IMR-90 (cell line): ENCODE measurements around the gene FAM32A. TPM values are rescaled to one million over a fixed set of nuclear protein-coding genes. Genes with fewer than 3 reads are reported as not detected.

Experiments
- ATAC-seq: fragments of 200-7000 bp; cut with Tn5 transposase; 2 replicates; pipeline ENCODE4 v1.9.1; 2020; ENCODE audit warnings: low read depth, mild to moderate bottlenecking, moderate library complexity
- BruUV-seq: library from RNA; stranded (reverse); fragments of 400-500 nt; replicated peaks from 2 replicates; lab custom pipeline; 2021; lab: Mats Ljungman, UMichigan
- CTCF ChIA-PET: fragments of 300-600 bp; formaldehyde crosslinking; extraction: SDS; loops from one replicate; lab custom pipeline; 2021; ENCODE audit warnings: antibody characterized with exemption; lab: Yijun Ruan, JAX
- POLR2A ChIA-PET: fragments of 300-600 bp; sonication (Branson Sonifier 250); formaldehyde crosslinking; loops from one replicate; lab custom pipeline; 2022; ENCODE audit warnings: antibody characterized with exemption; ENCODE audit not compliant: unreplicated experiment; lab: Charles Lee
- DNase-seq: peaks from one replicate; pipeline ENCODE4 v3.0.0; 2013
- H2AFZ ChIP-seq: replicated peaks from 2 replicates; pipeline ENCODE3; 2013; ENCODE audit warnings: low read length, mild to moderate bottlenecking; ENCODE audit not compliant: poor library complexity
- H2AK5ac ChIP-seq: 2 replicates; pipeline ENCODE4 v1.6.1; 2013; ENCODE audit warnings: low read depth, low read length, inconsistent platforms
- H2AK9ac ChIP-seq: replicated peaks from 2 replicates; pipeline ENCODE3; 2013; ENCODE audit warnings: mild to moderate bottlenecking, low read depth, low read length, moderate library complexity; ENCODE audit not compliant: poor library complexity
- H2BK120ac ChIP-seq: 2 replicates; pipeline ENCODE4 v1.6.1; 2013; ENCODE audit warnings: low read depth, low read length, inconsistent platforms
- H2BK15ac ChIP-seq: 3 replicates; pipeline ENCODE4 v1.6.1; 2013; ENCODE audit warnings: low read depth, low read length, inconsistent platforms
- H2BK20ac ChIP-seq: 2 replicates; pipeline ENCODE4 v1.6.1; 2013; ENCODE audit warnings: low read depth, mild to moderate bottlenecking, inconsistent platforms, low read length, moderate library complexity
- H2BK5ac ChIP-seq: 2 replicates; pipeline ENCODE4 v1.6.1; 2013; ENCODE audit warnings: mild to moderate bottlenecking, low read depth, low read length, inconsistent platforms; ENCODE audit not compliant: poor library complexity, severe bottlenecking
- H3K14ac ChIP-seq: replicated peaks from 2 replicates; pipeline ENCODE4 v1.6.1; 2013; ENCODE audit warnings: low read depth, low read length, inconsistent platforms
- H3K18ac ChIP-seq: 2 replicates; pipeline ENCODE4 v1.6.1; 2013; ENCODE audit warnings: low read depth, low read length, control low read depth
- H3K23ac ChIP-seq: 2 replicates; pipeline ENCODE4 v1.6.1; 2013; ENCODE audit warnings: low read depth, low read length, inconsistent platforms
- H3K27ac ChIP-seq: 2 replicates; pipeline ENCODE4 v1.5.1; 2013; ENCODE audit warnings: mild to moderate bottlenecking, control low read depth, low read length; ENCODE audit not compliant: insufficient read depth
- H3K27me3 ChIP-seq: 2 replicates; pipeline ENCODE4 v1.6.1; 2013; ENCODE audit warnings: low read length; ENCODE audit not compliant: control insufficient read depth, insufficient read depth
- H3K36me3 ChIP-seq: 2 replicates; pipeline ENCODE4 v1.6.1; 2013; ENCODE audit warnings: low read length, mixed read lengths; ENCODE audit not compliant: control insufficient read depth, insufficient read depth
- H3K4ac ChIP-seq: 2 replicates; pipeline ENCODE4 v1.6.1; 2013; ENCODE audit warnings: low read depth, low read length, inconsistent platforms
- H3K4me1 ChIP-seq: 2 replicates; pipeline ENCODE4 v1.6.1; 2013; ENCODE audit warnings: low read length, mixed read lengths; ENCODE audit not compliant: control insufficient read depth, insufficient read depth
- H3K4me2 ChIP-seq: 2 replicates; pipeline ENCODE4 v1.6.1; 2013; ENCODE audit warnings: low read depth, mild to moderate bottlenecking, control low read depth, low read length, moderate library complexity
- H3K4me3 ChIP-seq: 2 replicates; pipeline ENCODE4 v1.5.1; 2013; ENCODE audit warnings: low read depth, mild to moderate bottlenecking, control low read depth, low read length, moderate library complexity; ENCODE audit not compliant: insufficient read depth
- H3K56ac ChIP-seq: 2 replicates; pipeline ENCODE4 v1.6.1; 2013; ENCODE audit warnings: low read length, inconsistent platforms; ENCODE audit not compliant: insufficient read depth; ENCODE audit errors: extremely low read depth
- H3K79me1 ChIP-seq, 2 experiments: 2 replicates each; pipeline ENCODE4 v1.6.1; 2013; ENCODE audit warnings: low read length in 2 of 2, inconsistent platforms in 1 of 2, low read depth in 1 of 2
- H3K9ac ChIP-seq: 2 replicates; pipeline ENCODE4 v1.6.1; 2013; ENCODE audit warnings: low read depth, low read length, control low read depth
- H3K9me1 ChIP-seq: 2 replicates; pipeline ENCODE4 v1.6.1; 2013; ENCODE audit warnings: low read length, inconsistent platforms; ENCODE audit not compliant: insufficient read depth
- H3K9me3 ChIP-seq: 2 replicates; pipeline ENCODE4 v1.6.1; 2013; ENCODE audit warnings: low read length; ENCODE audit not compliant: control insufficient read depth, insufficient read depth
- H4K20me1 ChIP-seq: 2 replicates; pipeline ENCODE4 v1.6.1; 2013; ENCODE audit warnings: low read length, inconsistent platforms; ENCODE audit not compliant: insufficient read depth
- H4K5ac ChIP-seq: 2 replicates; pipeline ENCODE4 v1.6.1; 2013; ENCODE audit warnings: mild to moderate bottlenecking, low read depth, low read length, control low read depth
- H4K8ac ChIP-seq, 2 experiments: 2 replicates each; pipeline ENCODE4 v1.6.1; 2013; ENCODE audit warnings: low read depth in 2 of 2, low read length in 2 of 2, control low read depth in 1 of 2, inconsistent platforms in 1 of 2
- H4K91ac ChIP-seq: 2 replicates; pipeline ENCODE4 v1.6.1; 2013; ENCODE audit warnings: low read depth, low read length, inconsistent platforms; ENCODE audit not compliant: insufficient read depth
- BHLHE40 ChIP-seq: fragments of 150-350 bp; IDR thresholded peaks from 2 replicates; pipeline ENCODE4 v1.6.1; 2016; ENCODE audit warnings: mild to moderate bottlenecking, low read depth, low read length
- CEBPB ChIP-seq: IDR thresholded peaks from 2 replicates; pipeline ENCODE4 v1.6.1; 2012; ENCODE audit warnings: low read depth, low read length, improper control_type of control experiment
- CHD1 ChIP-seq: IDR thresholded peaks from 2 replicates; pipeline ENCODE4 v1.6.1; 2012; ENCODE audit warnings: low read depth, low read length, improper control_type of control experiment
- CTCF ChIP-seq: conservative IDR thresholded peaks from 2 replicates; pipeline ENCODE4 v1.5.1; 2012; ENCODE audit warnings: mild to moderate bottlenecking, low read depth, low read length, improper control_type of control experiment
- FOS ChIP-seq: fragments of 150-350 bp; IDR thresholded peaks from 2 replicates; pipeline ENCODE4 v1.6.1; 2016; ENCODE audit warnings: low read depth, low read length
- MAFK ChIP-seq: IDR thresholded peaks from 2 replicates; pipeline ENCODE4 v1.6.1; 2012; ENCODE audit warnings: low read depth, low read length, improper control_type of control experiment
- MAZ ChIP-seq: IDR thresholded peaks from 2 replicates; pipeline ENCODE4 v1.6.1; 2012; ENCODE audit warnings: low read depth, mild to moderate bottlenecking, low read length, improper control_type of control experiment, moderate library complexity, borderline replicate concordance
- MXI1 ChIP-seq: IDR thresholded peaks from 2 replicates; pipeline ENCODE4 v1.6.1; 2012; ENCODE audit warnings: low read depth, mild to moderate bottlenecking, low read length, moderate library complexity, borderline replicate concordance
- NFE2L2 ChIP-seq: fragments of 150-350 bp; IDR thresholded peaks from 2 replicates; pipeline ENCODE4 v1.6.1; 2016; ENCODE audit warnings: low read depth, mild to moderate bottlenecking, low read length
- POLR2A ChIP-seq: IDR thresholded peaks from 2 replicates; pipeline ENCODE4 v1.6.1; 2012; ENCODE audit warnings: mild to moderate bottlenecking, low read depth, low read length
- RCOR1 ChIP-seq: IDR thresholded peaks from 2 replicates; pipeline ENCODE4 v1.6.1; 2012; ENCODE audit warnings: mild to moderate bottlenecking, low read length, improper control_type of control experiment; ENCODE audit not compliant: insufficient replicate concordance
- RFX5 ChIP-seq: IDR thresholded peaks from 2 replicates; pipeline ENCODE4 v1.8.0; 2012; ENCODE audit warnings: low read depth, mild to moderate bottlenecking, low read length, moderate library complexity
- SMC3 ChIP-seq: fragments of 150-350 bp; IDR thresholded peaks from 2 replicates; pipeline ENCODE4 v1.6.1; 2016; ENCODE audit warnings: low read depth, mild to moderate bottlenecking, antibody characterized with exemption, low read length, moderate library complexity
- WGBS, 2 experiments: methylation state at CpG; one replicate each; pipeline versions ENCODE4 v1.1.5 to v1.1.7; 2013; ENCODE audit warnings: missing lambda C conversion rate in 2 of 2; ENCODE audit not compliant: insufficient read length in 1 of 2; ENCODE audit errors: extremely low coverage in 2 of 2; 5-methylcytosine and 5-hydroxymethylcytosine counted together
- dilution Hi-C: fragments of 300-500 bp; cut with HindIII; formaldehyde crosslinking; loops from one replicate; pipeline ENCODE4 v1.14.3; 2018; ENCODE audit warnings: low sequenced_read_pairs; ENCODE audit not compliant: unreplicated experiment
- in situ Hi-C: fragments of 300-500 bp; cut with MboI; formaldehyde crosslinking; loops from 3 replicates; pipeline ENCODE4 v1.14.3; 2019; ENCODE audit warnings: low sequenced_read_pairs, inconsistent platforms, mixed read lengths
- intact Hi-C: fragments of 100-400 bp; cut with micrococcal nuclease; formaldehyde crosslinking; loops from 2 replicates; pipeline ENCODE4 v1.10.0; 2022
- polyA plus RNA-seq, 3 experiments: library from polyadenylated mRNA; depleted of rRNA; stranded (reverse); fragments of >200 nt; gene quantifications; 2 replicates each; pipeline ENCODE4 v1.2.3, GENCODE V29; 2012; ENCODE audit warnings: low replicate concordance in 1 of 3
- total RNA-seq: library from RNA; depleted of rRNA; stranded (reverse); fragments of >200 nt; gene quantifications from 2 replicates; pipeline ENCODE4 v1.2.3, GENCODE V29; 2012
- TF ChIP-seq, protein P1 (sequence below): fragments of 150-350 bp; IDR thresholded peaks from 2 replicates; pipeline ENCODE4 v1.6.1; 2016; ENCODE audit warnings: low read depth, mild to moderate bottlenecking, low read length, moderate library complexity, borderline replicate concordance
- TF ChIP-seq, protein P2 (sequence below): fragments of 150-350 bp; IDR thresholded peaks from 2 replicates; pipeline ENCODE4 v1.6.1; 2017; ENCODE audit warnings: mild to moderate bottlenecking, antibody characterized with exemption, low read length, low read depth

Gene FAM32A
- total and polyA plus RNA-seq, 2 of the 4 experiments (the other 2 are of a cell fraction) = 99.5 to 130 TPM

DNA sequence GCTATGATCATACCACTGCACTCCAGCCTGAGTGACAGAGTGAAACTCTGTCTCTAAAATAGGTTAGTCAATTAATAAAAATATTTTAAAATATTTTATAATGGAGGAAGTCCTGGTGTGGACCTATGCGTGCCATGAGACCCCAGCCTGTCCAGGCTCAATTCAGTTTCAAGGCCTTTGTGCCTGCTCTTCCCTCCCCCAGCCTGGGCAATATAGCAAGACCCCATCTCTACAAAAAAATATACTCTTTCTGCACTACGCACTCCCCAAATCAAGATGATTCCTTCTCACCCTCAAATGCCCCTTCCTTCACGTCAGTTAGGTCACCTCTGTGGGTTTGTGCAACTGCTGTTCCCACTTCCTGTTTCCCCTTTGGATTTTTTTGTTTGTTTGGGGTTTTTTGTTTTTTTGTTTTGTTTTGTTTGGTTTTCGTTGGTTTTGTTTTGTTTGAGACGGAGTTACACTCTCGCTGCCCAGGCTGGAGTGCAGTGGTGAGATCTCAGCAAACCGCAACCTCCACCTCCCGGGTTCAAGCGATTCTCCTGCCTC is 43.1 kb upstream of the FAM32A start:
- intact Hi-C loops = no loop called here
- Histone ChIP-seq H4K8ac (no peak overlapping the region), H3K9ac (no peak overlapping the region), H3K9me1 (peaks cover 4% of the 10 kb centered on the region; the same call in 1 of the 2 replicates), H2AK5ac (no peak overlapping the region), H2BK20ac (no peak overlapping the region), H3K18ac (no peak overlapping the region), H3K23ac (no peak overlapping the region), H3K4ac (no peak overlapping the region), H3K36me3 (no peaks in the 10 kb centered on the region), H2BK5ac (no peak overlapping the region), H4K5ac (no peak overlapping the region), H3K4me2 (no peak overlapping the region), H2AFZ (no peak overlapping the region), H3K4me3 (no peak overlapping the region), H3K27ac (no peak overlapping the region), H3K27me3 (no peaks in the 10 kb centered on the region; the same call in 1 of the 2 replicates), H2BK120ac (no peak overlapping the region), H4K91ac (no peak overlapping the region), H3K14ac (no peak overlapping the region), H3K79me1 (no peaks in the 10 kb centered on the region), H4K20me1 (no peaks in the 10 kb centered on the region), H2AK9ac (no peak overlapping the region), H3K9me3 (no peaks in the 10 kb centered on the region), H3K4me1 (no peaks in the 10 kb centered on the region), H3K56ac (no peak overlapping the region), H2BK15ac (no peak overlapping the region)
- TF ChIP-seq CTCF (no peak), SMC3 (no peak), CEBPB (no peak), RFX5 (no peak), MAFK (no peak), POLR2A (no peak), CHD1 (no peak), MXI1 (no peak), MAZ (no peak), BHLHE40 (no peak), FOS (no peak), RCOR1 (no peak), NFE2L2 (no peak)
- TF ChIP-seq, protein P1, sequence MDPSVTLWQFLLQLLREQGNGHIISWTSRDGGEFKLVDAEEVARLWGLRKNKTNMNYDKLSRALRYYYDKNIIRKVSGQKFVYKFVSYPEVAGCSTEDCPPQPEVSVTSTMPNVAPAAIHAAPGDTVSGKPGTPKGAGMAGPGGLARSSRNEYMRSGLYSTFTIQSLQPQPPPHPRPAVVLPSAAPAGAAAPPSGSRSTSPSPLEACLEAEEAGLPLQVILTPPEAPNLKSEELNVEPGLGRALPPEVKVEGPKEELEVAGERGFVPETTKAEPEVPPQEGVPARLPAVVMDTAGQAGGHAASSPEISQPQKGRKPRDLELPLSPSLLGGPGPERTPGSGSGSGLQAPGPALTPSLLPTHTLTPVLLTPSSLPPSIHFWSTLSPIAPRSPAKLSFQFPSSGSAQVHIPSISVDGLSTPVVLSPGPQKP = no peak
- TF ChIP-seq, protein P2, sequence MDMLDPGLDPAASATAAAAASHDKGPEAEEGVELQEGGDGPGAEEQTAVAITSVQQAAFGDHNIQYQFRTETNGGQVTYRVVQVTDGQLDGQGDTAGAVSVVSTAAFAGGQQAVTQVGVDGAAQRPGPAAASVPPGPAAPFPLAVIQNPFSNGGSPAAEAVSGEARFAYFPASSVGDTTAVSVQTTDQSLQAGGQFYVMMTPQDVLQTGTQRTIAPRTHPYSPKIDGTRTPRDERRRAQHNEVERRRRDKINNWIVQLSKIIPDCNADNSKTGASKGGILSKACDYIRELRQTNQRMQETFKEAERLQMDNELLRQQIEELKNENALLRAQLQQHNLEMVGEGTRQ = no peak
- no TSS peak for BruUV-seq
- DNase-seq (no peak), ATAC-seq (no peak)
- ChIA-PET POLR2A (no interaction called here), CTCF (no interaction called here)
- dilution Hi-C loops = no loop called here
- WGBS, 2 experiments = 90% methylated on average over 2 of the region's 9 CpGs; no CpG with 5 or more reads in 1 of the 2 experiments
- in situ Hi-C loops = no loop called here
